NCI-H1092 treated with DMSO at 0.1 percent for 48 hours (cell line): ENCODE data around the gene EXTL2.
"Not testable (repeated sequence)": the region's sequence is repeated elsewhere in the genome, so short reads cannot be mapped to it uniquely, and the experiment has no call there.

Experiments used
- DNase-seq: peaks from one replicate; lab custom pipeline; 2025; lab: John Stamatoyannopoulos, UW

The EXTL2 gene

DNA sequence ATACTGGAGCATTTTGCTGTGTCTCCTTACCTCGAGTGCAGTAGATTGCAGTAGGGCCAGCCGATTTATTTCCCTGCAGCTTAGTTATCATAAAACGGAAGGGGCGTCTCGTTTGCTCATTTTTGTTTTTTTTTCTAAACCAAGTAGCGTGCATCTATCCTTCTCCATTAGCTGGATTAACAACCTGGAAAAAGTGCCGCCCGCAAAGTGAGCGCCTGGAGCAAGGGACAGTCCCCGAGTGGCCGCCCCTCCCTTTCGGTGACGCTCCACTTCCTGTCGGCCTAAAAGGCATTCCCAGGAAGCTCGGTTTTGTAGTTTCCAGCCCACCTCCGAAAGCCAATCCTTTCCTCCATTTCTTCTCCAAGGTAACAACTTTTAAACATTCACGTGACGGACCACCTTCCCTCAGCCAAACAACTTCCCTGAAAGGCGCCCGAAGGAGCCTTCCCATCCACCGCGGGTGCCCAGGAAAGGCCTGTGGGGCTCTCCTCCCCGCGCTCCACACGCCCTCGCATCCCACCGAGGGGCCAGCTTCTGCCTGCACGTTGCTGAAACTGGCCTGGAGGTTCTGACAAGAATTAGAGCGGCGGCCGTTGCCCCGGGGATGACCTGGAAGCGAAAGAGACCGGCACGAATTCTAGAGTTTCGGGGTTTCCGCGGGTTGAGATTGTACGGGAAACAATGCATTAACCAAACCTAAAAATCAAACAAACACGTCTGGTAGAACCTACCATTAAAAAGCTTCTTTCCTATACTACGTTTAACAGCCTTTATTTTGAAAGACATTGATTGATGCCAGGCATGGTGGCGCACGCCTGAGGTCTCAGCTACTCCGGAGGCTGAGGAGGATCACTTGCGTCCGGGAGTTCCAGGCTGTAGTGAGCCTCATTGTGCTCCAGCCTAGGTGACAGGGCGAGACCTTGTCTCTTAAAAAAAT, at the start of gene EXTL2:
Gene EXTL2, minus strand, starts transcription at position 240 of the 937 bp plus-strand sequence. CDS start 6,085 bp downstream, outside the sequence.
- peak; percentile 88 for DNase-seq

DNA sequence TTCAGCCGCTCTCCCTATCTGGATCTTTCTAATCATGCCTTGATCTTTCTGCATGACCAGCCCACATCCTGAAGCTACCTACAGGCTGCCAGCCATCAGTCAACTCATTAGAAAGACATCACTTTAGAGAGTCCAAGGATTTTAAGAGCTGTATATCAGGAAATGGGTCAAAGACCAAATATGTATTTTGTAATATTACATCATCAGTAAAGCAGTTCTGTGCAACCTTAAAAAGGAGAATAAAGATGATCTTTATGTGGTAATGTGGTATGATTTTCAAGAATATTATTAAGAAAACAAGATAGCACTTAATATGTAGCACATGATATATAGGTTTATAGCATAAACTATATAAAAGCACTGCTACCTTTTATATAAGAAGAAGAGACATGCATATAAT, 48.9 kb upstream of the EXTL2 start:
- DNase-seq: no peak

DNA sequence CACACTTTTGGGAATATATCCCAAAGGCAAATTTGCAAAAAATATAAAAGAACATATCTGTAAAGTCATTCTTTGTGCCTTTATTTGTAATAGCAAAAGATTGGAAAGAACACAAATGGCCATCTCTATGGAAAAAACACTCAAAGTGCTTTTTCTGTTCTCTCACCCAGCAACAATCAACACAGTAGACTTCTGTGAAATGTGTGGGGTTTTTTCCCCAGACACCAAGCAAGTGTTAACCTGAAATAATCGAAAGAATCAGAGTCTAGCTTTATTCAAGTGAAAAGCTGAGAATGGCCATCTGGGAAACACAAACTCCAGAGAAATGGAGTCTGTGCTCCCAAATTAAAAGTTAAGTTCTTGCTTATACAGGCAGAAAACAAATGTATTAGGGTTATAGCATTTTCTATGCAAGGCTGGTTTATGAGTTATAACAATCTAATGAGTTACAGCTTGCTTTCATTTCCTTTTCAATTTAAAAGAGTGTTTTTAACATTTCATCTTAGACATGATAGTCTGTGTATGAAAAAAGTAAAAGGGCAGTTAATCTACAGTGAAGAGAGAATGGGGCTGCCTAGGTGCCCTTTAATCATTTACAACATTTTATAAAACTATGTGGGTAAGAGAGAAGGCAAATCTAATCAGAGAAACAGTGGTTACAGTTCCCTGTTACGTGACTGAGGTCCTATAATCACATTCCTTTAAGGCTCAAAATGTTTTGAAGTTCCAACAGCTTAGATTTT, 47.8 kb upstream of the EXTL2 start:
- DNase-seq: no peak

DNA sequence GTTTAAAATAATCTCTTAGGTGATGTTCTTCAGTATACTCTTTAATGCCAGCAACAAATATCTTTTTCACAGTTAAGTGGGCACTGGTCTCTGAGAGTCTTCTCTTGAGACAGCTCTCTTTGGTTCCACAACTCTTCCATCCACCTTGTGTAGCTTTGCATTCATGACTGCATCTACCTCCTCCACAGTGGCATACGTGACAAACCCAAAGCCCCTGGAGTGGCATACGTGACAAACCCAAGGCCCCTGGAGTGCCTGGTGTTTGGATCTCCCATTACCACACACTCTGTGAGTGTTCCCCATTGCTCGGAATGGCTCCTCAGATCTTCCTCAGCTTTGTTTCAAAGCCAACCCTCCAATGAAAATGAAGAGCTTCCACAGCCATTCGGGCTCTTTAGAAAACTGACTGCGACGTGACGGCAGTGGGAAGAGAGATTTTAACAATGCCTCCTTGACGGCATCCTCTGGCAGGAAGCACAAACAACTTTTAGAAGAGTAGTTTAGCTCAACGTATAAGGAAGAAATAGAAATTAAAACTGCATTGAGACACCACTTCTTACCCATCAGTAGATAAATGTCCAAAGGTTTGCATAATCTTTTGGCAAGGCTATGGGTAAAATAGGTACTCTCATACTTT, 47.1 kb upstream of the EXTL2 start:
- no peak for DNase-seq

DNA sequence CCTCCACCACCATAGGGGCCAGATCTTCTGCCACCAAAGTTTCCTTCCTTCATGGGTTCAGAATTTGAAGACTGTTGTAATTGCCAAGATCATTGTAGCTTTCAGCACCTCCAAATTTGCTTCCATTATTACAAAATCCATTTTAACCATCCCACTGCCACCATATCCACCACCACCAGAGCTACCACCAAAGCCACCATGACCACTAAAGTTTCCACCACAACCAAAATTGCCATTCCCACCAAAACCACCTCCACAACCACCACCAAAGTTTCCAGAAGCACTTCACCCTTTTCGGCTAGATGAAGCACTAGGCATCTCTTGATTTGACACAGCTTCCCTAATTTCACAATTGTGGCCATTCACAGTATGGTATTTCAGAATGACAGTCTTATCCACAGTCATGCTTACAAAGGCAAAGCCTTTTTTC, 46.5 kb upstream of the EXTL2 start:
- no peak for DNase-seq

DNA sequence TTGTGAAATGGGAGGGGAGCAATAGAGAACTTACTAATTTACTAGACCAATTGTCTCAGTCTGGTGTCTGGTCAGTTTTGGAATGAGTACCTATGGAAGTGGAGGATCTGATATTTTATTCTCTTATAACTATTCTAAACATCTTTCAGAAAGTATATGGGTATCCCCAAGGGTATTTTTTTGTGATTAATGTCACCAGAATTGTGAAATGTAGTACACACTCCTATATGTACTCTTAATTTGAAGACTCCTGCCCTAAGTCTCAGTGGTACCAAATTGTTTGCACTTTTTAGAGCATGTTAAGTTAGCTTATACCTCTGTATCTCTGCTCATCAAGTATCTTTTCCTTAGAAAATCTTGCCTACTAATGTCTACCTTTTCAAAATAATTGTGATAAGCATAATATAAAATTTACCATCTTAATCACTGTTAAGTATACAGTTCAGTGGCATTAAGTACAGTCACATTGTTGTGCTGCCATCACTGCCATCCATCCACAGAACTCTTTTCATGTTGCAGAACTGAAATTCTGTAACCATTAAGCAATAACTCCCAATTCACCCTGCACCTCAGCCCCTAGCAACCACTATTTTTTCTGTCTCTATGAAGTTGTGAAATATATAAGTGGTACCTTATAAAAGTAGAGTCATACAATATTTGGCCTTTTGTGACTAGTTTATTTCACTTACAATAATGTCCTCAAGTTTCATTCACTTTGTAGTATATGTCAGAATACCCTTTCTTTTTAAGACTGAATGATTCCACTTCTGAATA, 41.7 kb upstream of the EXTL2 start:
- no peak for DNase-seq

DNA sequence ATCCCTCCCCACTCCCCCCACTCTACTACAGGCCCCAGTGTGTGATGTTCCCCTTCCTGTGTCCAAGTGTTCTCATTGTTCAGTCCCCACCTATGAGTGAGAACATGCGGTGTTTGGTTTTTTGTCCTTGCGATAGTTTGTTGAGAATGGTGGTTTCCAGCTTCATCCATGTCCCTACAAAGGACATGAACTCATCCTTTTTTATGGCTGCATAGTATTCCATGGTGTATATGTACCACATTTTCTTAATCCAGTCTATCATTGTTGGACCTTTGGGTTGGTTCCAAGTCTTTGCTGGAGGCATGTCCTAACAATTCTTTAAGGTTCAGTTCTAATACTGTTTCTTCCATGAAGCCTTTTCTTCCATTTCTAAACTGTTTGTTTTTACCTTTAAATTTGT, 38.9 kb upstream of the EXTL2 start:
- DNase-seq: not testable (repeated sequence)

GRCh38 chr1:100931716-100932115, 37.1 kb upstream of the EXTL2 start:
- DNase-seq: no peak

DNA sequence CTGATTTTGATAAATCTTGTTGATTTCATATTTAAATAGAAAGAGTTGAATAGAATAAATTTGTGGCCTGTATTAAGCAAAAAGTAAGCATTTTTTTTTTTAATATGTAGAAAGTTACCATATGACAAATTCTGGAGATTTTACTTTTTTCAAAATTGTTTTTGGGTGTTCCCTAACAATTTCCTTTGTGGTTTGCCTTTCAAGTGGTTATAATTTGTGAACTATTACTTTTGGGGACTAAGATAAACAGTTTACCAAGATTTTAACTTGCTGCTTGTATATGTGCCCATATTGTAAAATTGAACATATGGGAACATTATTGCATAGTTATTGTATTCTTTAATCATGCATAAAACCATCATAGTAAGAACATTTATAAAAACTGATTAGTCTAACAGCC, 35.9 kb upstream of the EXTL2 start:
- no peak for DNase-seq

DNA sequence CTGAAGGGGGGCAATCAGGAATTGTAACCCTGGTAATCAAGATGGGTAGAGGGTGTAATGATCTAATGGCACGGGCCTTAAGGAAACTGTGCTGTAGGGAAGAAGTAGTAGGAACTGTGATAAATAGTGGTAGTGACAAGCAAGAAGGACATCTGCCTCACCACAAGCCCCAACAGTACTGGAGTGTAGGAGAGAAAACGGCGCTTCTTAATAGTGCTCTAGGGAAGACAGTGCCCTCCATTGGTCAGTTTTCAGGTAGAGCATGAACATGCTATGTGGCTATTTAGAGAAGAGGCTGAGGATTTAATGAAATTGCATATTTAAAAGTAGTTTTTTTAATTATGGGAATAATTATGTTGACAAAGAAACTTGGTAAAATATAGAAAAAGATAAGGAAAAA, 33.5 kb upstream of the EXTL2 start:
- DNase-seq: no peak

DNA sequence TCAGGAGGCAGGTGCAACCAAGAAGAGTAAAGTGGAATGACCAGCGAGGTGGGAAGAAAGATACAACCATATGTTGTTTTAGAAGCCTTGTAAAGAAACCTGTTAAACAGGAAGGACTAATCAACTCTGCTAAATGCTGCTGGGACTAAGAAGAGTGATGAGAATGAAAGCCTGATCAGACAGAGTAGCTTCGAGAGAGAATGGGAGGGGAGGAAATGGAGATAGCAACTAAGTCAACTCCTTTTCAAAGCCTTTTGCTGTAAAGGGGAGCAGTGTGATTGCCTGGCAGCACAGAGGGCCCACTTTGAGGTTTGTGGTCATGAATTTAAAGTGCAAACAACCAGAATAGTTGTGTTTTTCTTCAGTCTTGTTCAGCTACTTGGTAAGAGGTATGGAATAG, 32.6 kb upstream of the EXTL2 start:
- DNase-seq: no peak

- DNase-seq: no peak
These were observed 31.6 kb upstream of the EXTL2 start for GRCh38 chr1:100926240-100926639.

DNA sequence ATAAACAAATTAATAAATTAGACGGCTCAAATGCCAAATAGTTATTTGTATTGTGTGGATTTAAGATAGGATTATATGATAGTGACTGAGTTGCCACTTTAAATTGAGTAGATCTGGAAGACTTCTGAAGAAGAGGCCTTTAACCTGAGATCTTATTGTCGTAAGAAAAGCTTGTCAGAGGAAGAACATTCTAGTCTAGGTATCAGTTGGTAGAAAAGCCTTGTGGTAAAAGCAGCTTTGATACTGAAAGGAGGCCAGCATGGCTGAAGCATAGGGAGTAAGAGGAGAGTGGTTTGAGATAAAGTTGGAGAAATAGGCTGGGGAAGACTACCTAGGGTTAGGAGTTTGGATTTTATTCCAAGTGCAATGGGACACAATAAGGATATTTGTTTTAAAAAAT, 30.3 kb upstream of the EXTL2 start:
- no peak for DNase-seq

DNA sequence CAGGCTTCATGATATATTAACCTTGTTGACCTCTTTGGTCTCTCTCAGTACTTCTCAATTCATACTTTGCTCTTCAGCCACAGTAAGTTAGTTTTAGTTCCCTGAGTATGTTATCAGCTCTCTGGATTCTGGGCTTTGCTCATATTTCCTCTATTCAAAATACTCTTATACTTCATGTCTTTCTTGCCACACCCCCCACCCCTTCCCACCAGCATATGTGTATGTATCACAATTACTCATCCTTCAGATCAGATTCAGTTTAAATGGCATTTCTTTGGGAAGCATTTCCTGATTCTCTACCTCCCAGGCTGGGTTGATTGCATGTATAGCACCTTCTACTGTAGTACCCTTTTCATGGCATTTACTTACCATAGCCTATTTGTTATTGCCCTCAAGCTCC, 29.6 kb upstream of the EXTL2 start:
- DNase-seq: no peak

DNA sequence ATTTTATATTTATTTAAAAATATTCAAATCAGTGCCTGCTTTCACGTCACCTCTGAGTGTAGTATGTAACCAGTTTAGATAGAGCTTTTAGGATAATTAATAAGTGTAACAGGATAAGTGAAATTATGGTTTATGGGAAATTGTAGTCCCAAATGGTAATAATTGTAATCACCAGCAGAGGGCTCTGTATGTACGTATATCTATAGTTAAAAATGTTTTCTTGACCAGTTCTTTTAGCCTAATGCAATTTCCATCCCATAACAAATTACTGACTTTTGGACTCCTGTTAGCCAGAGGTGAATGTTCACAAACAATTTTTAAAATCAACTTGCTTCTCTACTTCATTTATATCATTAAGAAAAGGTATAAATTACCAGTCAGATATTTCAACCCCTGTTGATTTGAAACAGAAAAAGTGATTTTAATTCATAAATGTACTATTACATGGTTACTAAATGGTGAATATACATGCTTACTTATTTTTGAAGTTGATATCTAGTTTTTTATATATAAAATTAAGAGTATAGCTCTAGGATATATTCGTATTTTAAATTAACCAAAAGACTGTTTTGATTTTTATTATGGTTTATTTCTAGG, 26.6 kb upstream of the EXTL2 start:
- DNase-seq: peak; percentile 52

- no peak for DNase-seq
These were observed 17.4 kb upstream of the EXTL2 start for GRCh38 chr1:100912019-100912418.

GRCh38 chr1:100909018-100909417, 14.4 kb upstream of the EXTL2 start:
- no peak for DNase-seq

DNA sequence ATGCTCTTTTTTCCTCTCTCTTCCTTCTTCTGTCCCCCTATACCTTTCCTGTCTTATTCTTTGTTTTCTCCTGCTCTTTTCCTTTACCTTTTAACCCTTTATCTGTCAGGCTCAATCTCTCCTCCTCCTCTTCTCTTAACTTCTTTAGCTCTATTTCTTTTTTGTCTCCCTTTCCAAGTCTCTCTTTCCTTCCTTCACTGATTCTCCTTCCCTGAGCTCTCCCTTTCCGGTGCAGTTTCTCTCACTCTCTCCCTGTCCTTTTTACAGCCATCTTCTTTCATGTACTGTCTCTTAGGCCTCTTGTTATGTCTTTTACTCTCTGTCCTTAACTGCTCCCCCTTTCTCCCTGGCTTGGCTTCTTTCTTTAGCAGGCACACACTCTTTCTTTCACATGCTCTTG, 13.2 kb upstream of the EXTL2 start:
- DNase-seq: no peak

- DNase-seq: no peak
These were observed 10.5 kb upstream of the EXTL2 start for GRCh38 chr1:100905181-100905580.

GRCh38 chr1:100904528-100904927, 9.9 kb upstream of the EXTL2 start:
- no peak for DNase-seq

- DNase-seq: no peak
These were observed 9.1 kb upstream of the EXTL2 start for GRCh38 chr1:100903777-100904176.

- DNase-seq: no peak
These were observed 7.7 kb upstream of the EXTL2 start for GRCh38 chr1:100902365-100902764.
